22Rv1 (cell line): ENCODE measurements around the gene SLC4A7.

ENCODE experiments used
- H3K27ac ChIP-seq: fragments of 450-650 bp; 2 replicates; pipeline ENCODE4 v1.5.1; 2017
- CTCF ChIP-seq: fragments of 450-650 bp; IDR thresholded peaks from 2 replicates; pipeline ENCODE4 v1.5.1; 2017; ENCODE audit warnings: mild to moderate bottlenecking
- ZFX ChIP-seq: fragments of 450-650 bp; IDR thresholded peaks from 2 replicates; pipeline ENCODE4 v1.6.1; 2017; ENCODE audit warnings: antibody characterized with exemption, borderline replicate concordance

The SLC4A7 gene

GRCh38 chr3:27326629-27327545, 157.3 kb downstream of the SLC4A7 start:
- TF ChIP-seq ZFX (no peak), CTCF (no peak)
- no peak overlapping the region for H3K27ac ChIP-seq

GRCh38 chr3:27326202-27326601, 158.0 kb downstream of the SLC4A7 start:
- no peak for TF ChIP-seq ZFX
- TF ChIP-seq CTCF, result no peak

GRCh38 chr3:27325419-27325818, 158.8 kb downstream of the SLC4A7 start:
- 0 out of 2 replicates have a peak, but pooled peaks have one; percentile 21 for TF ChIP-seq CTCF
- TF ChIP-seq ZFX, result no peak
- no peak overlapping the region for H3K27ac ChIP-seq

More at GRCh38 chr3:27326202-27326601, 158.0 kb downstream of the SLC4A7 start:
- H3K27ac ChIP-seq, result no peak overlapping the region

- TF ChIP-seq ZFX, result no peak
- no peak for TF ChIP-seq CTCF
- no peak overlapping the region for H3K27ac ChIP-seq
Observed at GRCh38 chr3:27324686-27325085, 159.5 kb downstream of the SLC4A7 start.

- H3K27ac ChIP-seq, result no peak overlapping the region
- TF ChIP-seq CTCF, result no peak
- no peak for TF ChIP-seq ZFX
Observed at GRCh38 chr3:27323087-27323570, 161.1 kb downstream of the SLC4A7 start.
